ENCODE results near the gene JARID2. TPM values are rescaled to one million over a fixed set of nuclear protein-coding genes. Genes with fewer than 3 reads are reported as not detected.

JARID2 gene
- total and polyA plus RNA-seq, 10 of the 15 experiments (the other 5 are each of a cell fraction or from before 2014, with no cell fraction given), result 4.2 to 21.6 (median 11.7) TPM

GRCh38 chr6:15303920-15304291 lies 58.0 kb downstream of the JARID2 start (continued):
- TF ChIP-seq ZNF687 (IDR thresholded peaks at IDR 0.05) (no peak), MYC (IDR thresholded peaks at IDR 0.05; ENCODE audit: insufficient read depth, insufficient read length, insufficient replicate concordance, low read length, severe bottlenecking) (no peak), ZNF592 (IDR thresholded peaks at IDR 0.05) (no peak), TCF3 (IDR thresholded peaks at IDR 0.05; ENCODE audit: borderline replicate concordance, insufficient read depth, low read depth, low read length) (no peak), PAX8 (IDR thresholded peaks at IDR 0.05) (no peak)
